ENCODE results near the gene VCAN. TPM values are rescaled to one million over a fixed set of nuclear protein-coding genes. Genes with fewer than 3 reads are reported as not detected.

The VCAN gene
- total RNA-seq, 2 donors from 2014 or later: 94.1 to 195 TPM

GRCh38 chr5:83590966-83591365 lies 119.4 kb downstream of the VCAN start:
- intact Hi-C loops (cut with DNase I): no loop called here
- no peak for DNase-seq
- no peak for ATAC-seq

GRCh38 chr5:83595217-83595616 lies 123.7 kb downstream of the VCAN start:
- intact Hi-C loops (cut with DNase I): no loop called here
- no peak for ATAC-seq

GRCh38 chr5:83608122-83608521 lies 136.6 kb downstream of the VCAN start:
- ATAC-seq (peak; percentile 38 to 39), DNase-seq (peak; percentile 26)
- intact Hi-C loops (cut with DNase I): no loop called here

More at GRCh38 chr5:83595217-83595616, 123.7 kb downstream of the VCAN start:
- DNase-seq: no peak

- ATAC-seq (no peak), DNase-seq (no peak)
- intact Hi-C loops (cut with DNase I): no loop called here
Measured at GRCh38 chr5:83614841-83615240, 143.3 kb downstream of the VCAN start.

- intact Hi-C loops (cut with DNase I): no loop called here
- ATAC-seq: no peak
- DNase-seq: no peak
Measured at GRCh38 chr5:83628360-83628759, 156.8 kb downstream of the VCAN start.

Other genes starting within 250 kb of the VCAN start
- gene HAPLN1, start 249.1 kb downstream of the VCAN start, total RNA-seq: under 1 TPM; 0.29 to 0.73 TPM